A673 (cell line): ENCODE measurements around the gene CCNY. TPM values are rescaled to one million over a fixed set of nuclear protein-coding genes. Genes with fewer than 3 reads are reported as not detected.
"Not testable (repeated sequence)": the region's sequence is repeated elsewhere in the genome, so short reads cannot be mapped to it uniquely, and the experiment has no call there.

Experiments
- BruUV-seq: library from RNA; stranded (reverse); fragments of 400-500 nt; replicated peaks from 2 replicates; lab custom pipeline; 2021; lab: Mats Ljungman, UMichigan
- CTCF ChIA-PET: fragments of 300-600 bp; sonication (Branson Sonifier 250); formaldehyde crosslinking; loops from one replicate; lab custom pipeline; 2022; ENCODE audit warnings: antibody characterized with exemption; lab: Charles Lee
- POLR2A ChIA-PET: fragments of 300-600 bp; sonication (Branson Sonifier 250); formaldehyde crosslinking; loops from one replicate; lab custom pipeline; 2022; ENCODE audit warnings: antibody characterized with exemption; ENCODE audit not compliant: low non-redundant PET; lab: Charles Lee
- DNase-seq: peaks from one replicate; pipeline ENCODE4 v3.0.0-alpha.2; 2015; ENCODE audit warnings: low spot score
- H3K27ac ChIP-seq: fragments of 200-600 bp; sonication (generic); 2 replicates; pipeline ENCODE4 v1.5.1; 2016; ENCODE audit warnings: mixed run types, low read depth, mild to moderate bottlenecking, mixed read lengths, antibody characterized with exemption, low read length; ENCODE audit not compliant: poor library complexity, severe bottlenecking
- H3K27me3 ChIP-seq: fragments of 200-600 bp; sonication (generic); replicated peaks from 2 replicates; pipeline ENCODE4 v1.6.1; 2017; ENCODE audit warnings: mixed run types, low read depth, mild to moderate bottlenecking, mixed read lengths, antibody characterized with exemption, low read length; ENCODE audit not compliant: insufficient read depth, poor library complexity
- H3K36me3 ChIP-seq: fragments of 200-600 bp; sonication (generic); 2 replicates; pipeline ENCODE4 v1.6.1; 2016; ENCODE audit warnings: mixed run types, mild to moderate bottlenecking, mixed read lengths, antibody characterized with exemption, low read length; ENCODE audit not compliant: insufficient read depth, poor library complexity, severe bottlenecking
- H3K4me1 ChIP-seq: fragments of 200-600 bp; sonication (generic); 2 replicates; pipeline ENCODE4 v1.6.1; 2017; ENCODE audit warnings: mixed run types, mild to moderate bottlenecking, mixed read lengths, antibody characterized with exemption, low read length; ENCODE audit not compliant: insufficient read depth, poor library complexity, severe bottlenecking
- H3K4me3 ChIP-seq: fragments of 200-600 bp; sonication (generic); 2 replicates; pipeline ENCODE4 v1.5.1; 2016; ENCODE audit warnings: low read depth, mixed run types, mild to moderate bottlenecking, mixed read lengths, low read length; ENCODE audit not compliant: poor library complexity, severe bottlenecking
- H3K9me3 ChIP-seq: fragments of 200-600 bp; sonication (generic); 2 replicates; pipeline ENCODE4 v1.6.1; 2016; ENCODE audit warnings: mixed run types, low read depth, mild to moderate bottlenecking, mixed read lengths, antibody characterized with exemption, low read length; ENCODE audit not compliant: poor library complexity, severe bottlenecking
- EZH2 ChIP-seq: fragments of 200-600 bp; sonication (generic); IDR thresholded peaks from 2 replicates; pipeline ENCODE4 v1.6.1; 2017; ENCODE audit warnings: borderline replicate concordance, low read depth, mild to moderate bottlenecking, mixed read lengths, antibody characterized with exemption, low read length; ENCODE audit not compliant: poor library complexity, severe bottlenecking
- intact Hi-C: fragments of 100-400 bp; cut with micrococcal nuclease; formaldehyde crosslinking; loops from one replicate; pipeline ENCODE4 v1.10.0; 2022; ENCODE audit not compliant: unreplicated experiment
- total RNA-seq: library from RNA; stranded (reverse); gene quantifications from 2 replicates; pipeline ENCODE4 v1.2.3, GENCODE V29; 2021
- TF ChIP-seq, protein P1 (sequence below): fragments of 300-800, 200-600 bp; sonication (generic); conservative IDR thresholded peaks from 2 replicates; pipeline ENCODE4 v1.5.1; 2017; ENCODE audit warnings: low read depth, mild to moderate bottlenecking, antibody characterized with exemption, low read length, moderate library complexity, mixed read lengths

The CCNY gene
- total RNA-seq, 1 experiment from 2014 or later, result 84.8 TPM

DNA sequence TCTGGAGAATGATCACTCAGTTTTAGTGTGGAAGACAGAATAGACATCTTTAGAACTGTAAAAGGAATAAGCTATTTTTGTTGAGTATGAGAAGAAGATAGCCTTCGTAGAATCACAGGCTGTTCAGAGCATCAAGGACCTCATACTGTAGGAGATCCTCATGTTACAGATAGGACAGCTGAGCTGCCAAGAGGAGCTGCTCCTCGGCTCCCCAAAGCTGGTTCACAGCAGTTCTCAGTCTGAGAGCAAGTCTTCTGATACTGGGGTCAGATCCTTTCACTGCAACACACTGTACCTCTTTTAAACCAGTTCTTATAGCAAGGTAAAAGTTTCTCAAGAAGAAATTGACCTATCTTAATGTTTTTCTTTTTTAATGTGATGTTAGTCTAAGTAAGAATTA is 17.1 kb downstream of the CCNY start:
- H3K9me3 ChIP-seq, result no peaks in the 10 kb centered on the region
- DNase-seq, result no peak
- BruUV-seq, result no TSS peak
- H3K4me3 ChIP-seq, result no peak overlapping the region
- H3K36me3 ChIP-seq, result no peaks in the 10 kb centered on the region
- TF ChIP-seq, protein P1, sequence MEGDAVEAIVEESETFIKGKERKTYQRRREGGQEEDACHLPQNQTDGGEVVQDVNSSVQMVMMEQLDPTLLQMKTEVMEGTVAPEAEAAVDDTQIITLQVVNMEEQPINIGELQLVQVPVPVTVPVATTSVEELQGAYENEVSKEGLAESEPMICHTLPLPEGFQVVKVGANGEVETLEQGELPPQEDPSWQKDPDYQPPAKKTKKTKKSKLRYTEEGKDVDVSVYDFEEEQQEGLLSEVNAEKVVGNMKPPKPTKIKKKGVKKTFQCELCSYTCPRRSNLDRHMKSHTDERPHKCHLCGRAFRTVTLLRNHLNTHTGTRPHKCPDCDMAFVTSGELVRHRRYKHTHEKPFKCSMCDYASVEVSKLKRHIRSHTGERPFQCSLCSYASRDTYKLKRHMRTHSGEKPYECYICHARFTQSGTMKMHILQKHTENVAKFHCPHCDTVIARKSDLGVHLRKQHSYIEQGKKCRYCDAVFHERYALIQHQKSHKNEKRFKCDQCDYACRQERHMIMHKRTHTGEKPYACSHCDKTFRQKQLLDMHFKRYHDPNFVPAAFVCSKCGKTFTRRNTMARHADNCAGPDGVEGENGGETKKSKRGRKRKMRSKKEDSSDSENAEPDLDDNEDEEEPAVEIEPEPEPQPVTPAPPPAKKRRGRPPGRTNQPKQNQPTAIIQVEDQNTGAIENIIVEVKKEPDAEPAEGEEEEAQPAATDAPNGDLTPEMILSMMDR, result no peak
- no peak for TF ChIP-seq EZH2
- intact Hi-C loops, result no loop called here
- H3K27ac ChIP-seq, result no peak overlapping the region
- POLR2A ChIA-PET, result no interaction called here
- CTCF ChIA-PET, result no interaction called here
- H3K27me3 ChIP-seq, result no peaks in the 10 kb centered on the region
- peaks cover 34% of the 10 kb centered on the region for H3K4me1 ChIP-seq

DNA sequence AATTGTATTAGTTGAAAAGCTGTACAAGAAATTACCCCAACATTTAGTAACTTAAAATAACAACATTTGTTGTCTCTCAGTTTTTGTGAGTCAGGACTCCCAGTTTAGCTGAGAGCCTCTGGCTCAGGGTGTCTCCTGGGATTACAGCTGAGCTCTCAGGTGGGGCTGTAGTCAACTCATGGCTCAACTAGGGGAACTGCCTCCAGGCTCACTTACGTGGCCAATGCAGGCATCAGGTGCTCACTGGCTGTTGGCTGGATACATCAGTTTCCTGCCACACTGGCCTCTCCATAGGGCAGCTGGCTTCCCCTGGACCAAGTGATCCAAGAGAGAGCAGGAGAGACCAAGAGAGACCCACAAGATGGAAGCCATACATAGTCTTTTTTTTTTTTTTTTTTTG is 17.5 kb downstream of the CCNY start:
- Histone ChIP-seq H3K4me3 (no peak overlapping the region), H3K9me3 (no peaks in the 10 kb centered on the region), H3K27ac (no peak overlapping the region), H3K36me3 (no peaks in the 10 kb centered on the region), H3K27me3 (no peaks in the 10 kb centered on the region), H3K4me1 (peaks cover 30% of the 10 kb centered on the region)
- BruUV-seq, result no TSS peak
- POLR2A ChIA-PET, result no interaction called here
- DNase-seq, result no peak
- TF ChIP-seq EZH2, result no peak
- TF ChIP-seq, protein P1, result no peak
- CTCF ChIA-PET, result no interaction called here
- intact Hi-C loops, result no loop called here

DNA sequence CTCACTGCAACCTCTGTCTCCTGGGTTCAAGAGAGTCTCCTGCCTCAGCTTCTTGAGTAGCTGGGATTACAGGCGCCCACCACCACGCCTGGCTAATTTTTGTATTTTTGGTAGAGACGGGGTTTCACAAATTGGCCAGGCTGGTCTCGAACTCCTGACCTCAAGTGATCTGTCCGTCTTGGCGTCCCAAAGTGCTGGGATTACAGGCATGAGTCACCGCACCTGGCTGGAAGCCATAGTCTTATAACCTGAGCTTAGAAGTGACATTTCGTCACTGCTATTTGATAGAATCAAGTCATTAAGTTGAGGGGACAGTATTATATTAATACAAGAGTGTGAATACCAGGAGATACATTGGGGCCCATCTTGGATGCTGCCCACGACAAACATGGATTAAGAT is 17.9 kb downstream of the CCNY start:
- BruUV-seq, CTCF ChIA-PET, H3K4me3 ChIP-seq, H3K9me3 ChIP-seq, H3K27ac ChIP-seq, DNase-seq, H3K27me3 ChIP-seq, intact Hi-C loops, H3K36me3 ChIP-seq, POLR2A ChIA-PET: not testable (repeated sequence)
- peaks cover 29% of the 10 kb centered on the region for H3K4me1 ChIP-seq

DNA sequence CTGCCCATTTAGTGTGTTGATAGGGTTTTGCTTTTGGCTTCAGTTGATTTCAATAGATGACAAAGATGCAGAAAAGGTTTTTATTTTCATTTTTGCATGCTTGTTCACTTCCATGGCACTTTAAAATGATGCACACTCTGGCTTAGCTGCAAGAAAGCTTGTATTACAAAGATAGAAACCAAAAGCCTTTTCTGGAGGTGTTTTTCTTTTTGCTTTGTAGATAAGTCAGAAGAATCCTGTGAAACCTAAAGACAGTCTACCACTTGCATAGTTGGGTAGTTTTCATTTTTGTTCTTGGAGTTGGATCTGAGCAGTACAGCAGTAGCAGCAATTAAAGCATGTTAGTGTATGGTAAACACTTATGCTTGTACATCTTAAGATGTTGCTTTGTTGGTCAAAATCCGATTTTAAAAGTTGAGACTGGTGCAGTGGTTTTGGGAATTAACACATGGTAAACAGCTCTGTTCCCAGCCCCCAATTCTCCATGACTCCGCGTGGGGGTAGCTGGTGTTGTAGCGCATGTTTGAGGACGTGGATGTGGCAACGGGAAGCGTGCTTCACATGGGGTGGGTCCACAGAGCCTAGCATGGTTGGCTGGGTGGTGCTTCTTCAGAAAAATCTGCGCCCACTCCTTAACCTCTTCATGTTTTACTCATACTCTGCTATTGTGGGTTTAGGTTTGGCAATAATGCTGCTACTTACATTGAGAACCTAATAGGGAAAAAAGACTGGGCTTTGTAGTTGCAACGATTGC is 19.8 kb downstream of the CCNY start:
- Histone ChIP-seq H3K27me3 (no peaks in the 10 kb centered on the region), H3K36me3 (no peaks in the 10 kb centered on the region), H3K4me1 (peaks cover 18% of the 10 kb centered on the region), H3K4me3 (no peak overlapping the region), H3K27ac (no peak overlapping the region), H3K9me3 (no peaks in the 10 kb centered on the region)
- intact Hi-C loops, result no loop called here
- CTCF ChIA-PET, result no interaction called here
- POLR2A ChIA-PET, result interaction anchor here (0.7 kb wide), 1 partner anchor 93 kb away, joined by 4 read pairs; no protein-coding TSS in a partner anchor
- no TSS peak for BruUV-seq
- DNase-seq, result no peak
- TF ChIP-seq, protein P1, result no peak
- no peak for TF ChIP-seq EZH2
